ENCODE measurements around the gene TRIM15.

DNA sequence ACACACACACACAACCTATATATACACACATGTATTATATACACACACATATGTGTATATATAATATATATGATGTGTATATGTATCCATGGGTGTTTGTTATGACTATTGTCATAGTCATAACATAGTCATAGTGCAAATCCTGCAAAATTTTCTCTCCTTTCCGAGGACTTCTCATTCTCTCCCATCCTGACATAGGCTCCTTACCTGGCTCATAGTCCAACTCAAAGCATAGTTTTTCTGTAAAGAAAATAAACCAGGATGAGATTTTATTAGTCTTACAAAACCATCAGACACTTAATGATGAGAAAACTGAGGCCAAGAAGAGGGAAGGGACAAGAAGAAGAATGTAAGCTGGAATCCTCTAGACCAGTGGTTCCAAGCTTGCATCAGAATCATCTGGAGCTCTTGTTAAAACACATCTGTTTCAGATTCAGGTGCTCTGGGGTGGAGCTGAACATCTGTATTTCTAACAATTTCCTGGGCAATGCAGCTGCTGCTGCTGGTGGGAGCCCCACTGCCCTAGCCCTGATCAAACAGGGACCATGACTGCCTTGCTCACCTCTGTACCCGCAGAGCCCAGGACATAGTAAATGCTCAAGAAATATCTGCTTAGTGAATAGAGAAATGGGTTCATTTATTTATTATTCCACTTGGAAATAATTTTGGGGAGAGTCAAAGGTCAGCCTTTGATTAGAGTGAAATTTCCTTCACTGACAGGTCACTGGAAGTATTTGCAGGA is 7.7 kb upstream of the TRIM15 start:
- TF ChIP-seq, protein P1, sequence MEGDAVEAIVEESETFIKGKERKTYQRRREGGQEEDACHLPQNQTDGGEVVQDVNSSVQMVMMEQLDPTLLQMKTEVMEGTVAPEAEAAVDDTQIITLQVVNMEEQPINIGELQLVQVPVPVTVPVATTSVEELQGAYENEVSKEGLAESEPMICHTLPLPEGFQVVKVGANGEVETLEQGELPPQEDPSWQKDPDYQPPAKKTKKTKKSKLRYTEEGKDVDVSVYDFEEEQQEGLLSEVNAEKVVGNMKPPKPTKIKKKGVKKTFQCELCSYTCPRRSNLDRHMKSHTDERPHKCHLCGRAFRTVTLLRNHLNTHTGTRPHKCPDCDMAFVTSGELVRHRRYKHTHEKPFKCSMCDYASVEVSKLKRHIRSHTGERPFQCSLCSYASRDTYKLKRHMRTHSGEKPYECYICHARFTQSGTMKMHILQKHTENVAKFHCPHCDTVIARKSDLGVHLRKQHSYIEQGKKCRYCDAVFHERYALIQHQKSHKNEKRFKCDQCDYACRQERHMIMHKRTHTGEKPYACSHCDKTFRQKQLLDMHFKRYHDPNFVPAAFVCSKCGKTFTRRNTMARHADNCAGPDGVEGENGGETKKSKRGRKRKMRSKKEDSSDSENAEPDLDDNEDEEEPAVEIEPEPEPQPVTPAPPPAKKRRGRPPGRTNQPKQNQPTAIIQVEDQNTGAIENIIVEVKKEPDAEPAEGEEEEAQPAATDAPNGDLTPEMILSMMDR (conservative IDR thresholded peaks at IDR 0.05; ENCODE audit: low read depth, low read length): no peak
- TF ChIP-seq EZH2phosphoT487 (IDR thresholded peaks at IDR 0.05; ENCODE audit: borderline replicate concordance, low read length): no peak

Data from PC-3 (cell line).